Panc1 (cell line): ENCODE measurements around the gene LRP1B.
"Not testable (repeated sequence)": the region's sequence is repeated elsewhere in the genome, so short reads cannot be mapped to it uniquely, and the experiment has no call there.

ENCODE experiments used
- POLR2AphosphoS5 ChIP-seq: IDR thresholded peaks from 2 replicates; pipeline ENCODE4 v1.6.1; 2012; ENCODE audit warnings: mild to moderate bottlenecking, low read depth, low read length, moderate library complexity
- TF ChIP-seq, protein P1 (sequence below): fragments of 450-650 bp; IDR thresholded peaks from 2 replicates; pipeline ENCODE4 v1.5.1; 2017; ENCODE audit warnings: mild to moderate bottlenecking

GRCh38 chr2:140427033-140427432 is 1703.8 kb downstream of the LRP1B start:
- TF ChIP-seq, protein P1, sequence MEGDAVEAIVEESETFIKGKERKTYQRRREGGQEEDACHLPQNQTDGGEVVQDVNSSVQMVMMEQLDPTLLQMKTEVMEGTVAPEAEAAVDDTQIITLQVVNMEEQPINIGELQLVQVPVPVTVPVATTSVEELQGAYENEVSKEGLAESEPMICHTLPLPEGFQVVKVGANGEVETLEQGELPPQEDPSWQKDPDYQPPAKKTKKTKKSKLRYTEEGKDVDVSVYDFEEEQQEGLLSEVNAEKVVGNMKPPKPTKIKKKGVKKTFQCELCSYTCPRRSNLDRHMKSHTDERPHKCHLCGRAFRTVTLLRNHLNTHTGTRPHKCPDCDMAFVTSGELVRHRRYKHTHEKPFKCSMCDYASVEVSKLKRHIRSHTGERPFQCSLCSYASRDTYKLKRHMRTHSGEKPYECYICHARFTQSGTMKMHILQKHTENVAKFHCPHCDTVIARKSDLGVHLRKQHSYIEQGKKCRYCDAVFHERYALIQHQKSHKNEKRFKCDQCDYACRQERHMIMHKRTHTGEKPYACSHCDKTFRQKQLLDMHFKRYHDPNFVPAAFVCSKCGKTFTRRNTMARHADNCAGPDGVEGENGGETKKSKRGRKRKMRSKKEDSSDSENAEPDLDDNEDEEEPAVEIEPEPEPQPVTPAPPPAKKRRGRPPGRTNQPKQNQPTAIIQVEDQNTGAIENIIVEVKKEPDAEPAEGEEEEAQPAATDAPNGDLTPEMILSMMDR = not testable (repeated sequence)
- TF ChIP-seq POLR2AphosphoS5 = not testable (repeated sequence)
